ENCODE results near the gene LCE1A.

- TF ChIP-seq CTCF (conservative IDR thresholded peaks at IDR 0.05; ENCODE audit: low read length) (no peak), EZH2phosphoT487 (IDR thresholded peaks at IDR 0.05; ENCODE audit: borderline replicate concordance, low read depth, low read length) (no peak)
Measured at GRCh38 chr1:152871731-152872126, 44.5 kb downstream of the LCE1A start.

Data from OCI-LY7 (cell line).